SK-N-SH treated with all-trans-retinoic acid at 6 μM for 48 hours (cell line): ENCODE results near the gene PTX4.

Experiments
- ARNTL ChIP-seq: fragments of 450-650 bp; formaldehyde crosslinking; IDR thresholded peaks from 2 replicates; pipeline ENCODE4 v1.5.0; 2020; ENCODE audit warnings: low read depth, mild to moderate bottlenecking, moderate library complexity, borderline replicate concordance
- BACH2 ChIP-seq: fragments of 250-450 bp; sonication (Bioruptor Pico); IDR thresholded peaks from 2 replicates; pipeline ENCODE4 v1.9.0; 2021; ENCODE audit warnings: mild to moderate bottlenecking, borderline replicate concordance
- OSR1 ChIP-seq: fragments of 250-450 bp; sonication (Bioruptor Pico); IDR thresholded peaks from 2 replicates; pipeline ENCODE4 v1.8.0; 2022; ENCODE audit warnings: moderate library complexity, mild to moderate bottlenecking, inconsistent platforms
- RARB ChIP-seq: fragments of 250-450 bp; sonication (Bioruptor Pico); IDR thresholded peaks from 2 replicates; pipeline ENCODE4 v1.8.0; 2021; ENCODE audit warnings: mild to moderate bottlenecking, moderate library complexity
- SNAI2 ChIP-seq: fragments of 250-450 bp; sonication (Bioruptor Pico); IDR thresholded peaks from 2 replicates; pipeline ENCODE4 v1.5.0; 2020; ENCODE audit warnings: mild to moderate bottlenecking, moderate library complexity
- TCF4 ChIP-seq: fragments of 250-450 bp; sonication (Bioruptor Pico); IDR thresholded peaks from 2 replicates; pipeline ENCODE4 v1.8.0; 2021; ENCODE audit warnings: mild to moderate bottlenecking, moderate library complexity, borderline replicate concordance
- ZFP30 ChIP-seq: fragments of 450-650 bp; formaldehyde crosslinking; IDR thresholded peaks from 2 replicates; pipeline ENCODE4 v1.5.0; 2022; ENCODE audit warnings: mild to moderate bottlenecking, moderate library complexity
- ZNF70 ChIP-seq: fragments of 450-650 bp; formaldehyde crosslinking; IDR thresholded peaks from 2 replicates; pipeline ENCODE4 v1.5.0; 2020; ENCODE audit warnings: mild to moderate bottlenecking, moderate library complexity
- TF ChIP-seq, protein P1 (sequence below): fragments of 250-450 bp; sonication (Bioruptor Pico); IDR thresholded peaks from 2 replicates; pipeline ENCODE4 v1.8.0; 2020; ENCODE audit warnings: mild to moderate bottlenecking, moderate library complexity, borderline replicate concordance
- TF ChIP-seq, protein P2 (sequence below): fragments of 250-450 bp; sonication (Bioruptor Pico); IDR thresholded peaks from 2 replicates; pipeline ENCODE4 v1.5.1; 2020; ENCODE audit warnings: low read depth, mild to moderate bottlenecking, moderate library complexity
- TF ChIP-seq, protein P3 (sequence below): fragments of 250-450 bp; sonication (Bioruptor Pico); IDR thresholded peaks from 2 replicates; pipeline ENCODE4 v1.5.1; 2021; ENCODE audit warnings: mild to moderate bottlenecking, moderate library complexity
- TF ChIP-seq, protein P4 (sequence below): fragments of 250-450 bp; sonication (Bioruptor Pico); IDR thresholded peaks from 2 replicates; pipeline ENCODE4 v1.5.0; 2020; ENCODE audit warnings: mild to moderate bottlenecking, moderate library complexity

DNA sequence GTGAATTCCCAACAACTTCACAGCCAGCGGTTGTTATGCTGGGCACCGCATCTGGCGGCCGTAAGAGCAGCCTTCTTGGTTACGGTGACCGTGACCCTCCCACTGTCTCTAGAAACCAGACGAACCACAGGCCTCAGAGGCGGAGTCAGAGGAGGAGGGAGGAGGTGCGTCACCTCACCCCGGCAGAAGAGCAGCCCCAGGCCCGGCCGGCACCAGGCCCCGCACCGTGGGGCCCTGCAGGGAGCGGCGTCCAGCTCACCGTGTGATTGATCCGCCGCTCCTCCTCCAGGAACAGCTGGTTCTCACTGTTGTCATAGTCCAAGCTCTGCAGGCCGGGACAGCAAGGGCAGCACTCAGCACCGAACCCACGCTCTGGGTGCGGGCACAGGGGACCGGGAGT is 27.6 kb downstream of the PTX4 start:
- TF ChIP-seq, protein P1, sequence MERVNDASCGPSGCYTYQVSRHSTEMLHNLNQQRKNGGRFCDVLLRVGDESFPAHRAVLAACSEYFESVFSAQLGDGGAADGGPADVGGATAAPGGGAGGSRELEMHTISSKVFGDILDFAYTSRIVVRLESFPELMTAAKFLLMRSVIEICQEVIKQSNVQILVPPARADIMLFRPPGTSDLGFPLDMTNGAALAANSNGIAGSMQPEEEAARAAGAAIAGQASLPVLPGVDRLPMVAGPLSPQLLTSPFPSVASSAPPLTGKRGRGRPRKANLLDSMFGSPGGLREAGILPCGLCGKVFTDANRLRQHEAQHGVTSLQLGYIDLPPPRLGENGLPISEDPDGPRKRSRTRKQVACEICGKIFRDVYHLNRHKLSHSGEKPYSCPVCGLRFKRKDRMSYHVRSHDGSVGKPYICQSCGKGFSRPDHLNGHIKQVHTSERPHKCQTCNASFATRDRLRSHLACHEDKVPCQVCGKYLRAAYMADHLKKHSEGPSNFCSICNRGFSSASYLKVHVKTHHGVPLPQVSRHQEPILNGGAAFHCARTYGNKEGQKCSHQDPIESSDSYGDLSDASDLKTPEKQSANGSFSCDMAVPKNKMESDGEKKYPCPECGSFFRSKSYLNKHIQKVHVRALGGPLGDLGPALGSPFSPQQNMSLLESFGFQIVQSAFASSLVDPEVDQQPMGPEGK (CRISPR knock-in tag): no peak
- TF ChIP-seq, protein P2, sequence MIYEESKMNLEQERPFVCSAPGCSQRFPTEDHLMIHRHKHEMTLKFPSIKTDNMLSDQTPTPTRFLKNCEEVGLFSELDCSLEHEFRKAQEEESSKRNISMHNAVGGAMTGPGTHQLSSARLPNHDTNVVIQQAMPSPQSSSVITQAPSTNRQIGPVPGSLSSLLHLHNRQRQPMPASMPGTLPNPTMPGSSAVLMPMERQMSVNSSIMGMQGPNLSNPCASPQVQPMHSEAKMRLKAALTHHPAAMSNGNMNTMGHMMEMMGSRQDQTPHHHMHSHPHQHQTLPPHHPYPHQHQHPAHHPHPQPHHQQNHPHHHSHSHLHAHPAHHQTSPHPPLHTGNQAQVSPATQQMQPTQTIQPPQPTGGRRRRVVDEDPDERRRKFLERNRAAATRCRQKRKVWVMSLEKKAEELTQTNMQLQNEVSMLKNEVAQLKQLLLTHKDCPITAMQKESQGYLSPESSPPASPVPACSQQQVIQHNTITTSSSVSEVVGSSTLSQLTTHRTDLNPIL: no peak
- no peak for TF ChIP-seq SNAI2 (CRISPR knock-in tag)
- TF ChIP-seq, protein P3, sequence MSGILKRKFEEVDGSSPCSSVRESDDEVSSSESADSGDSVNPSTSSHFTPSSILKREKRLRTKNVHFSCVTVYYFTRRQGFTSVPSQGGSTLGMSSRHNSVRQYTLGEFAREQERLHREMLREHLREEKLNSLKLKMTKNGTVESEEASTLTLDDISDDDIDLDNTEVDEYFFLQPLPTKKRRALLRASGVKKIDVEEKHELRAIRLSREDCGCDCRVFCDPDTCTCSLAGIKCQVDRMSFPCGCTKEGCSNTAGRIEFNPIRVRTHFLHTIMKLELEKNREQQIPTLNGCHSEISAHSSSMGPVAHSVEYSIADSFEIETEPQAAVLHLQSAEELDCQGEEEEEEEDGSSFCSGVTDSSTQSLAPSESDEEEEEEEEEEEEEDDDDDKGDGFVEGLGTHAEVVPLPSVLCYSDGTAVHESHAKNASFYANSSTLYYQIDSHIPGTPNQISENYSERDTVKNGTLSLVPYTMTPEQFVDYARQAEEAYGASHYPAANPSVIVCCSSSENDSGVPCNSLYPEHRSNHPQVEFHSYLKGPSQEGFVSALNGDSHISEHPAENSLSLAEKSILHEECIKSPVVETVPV: no peak
- no peak for TF ChIP-seq OSR1 (CRISPR knock-in tag)
- TF ChIP-seq BACH2: no peak
- TF ChIP-seq ARNTL (CRISPR knock-in tag): no peak
- no peak for TF ChIP-seq ZFP30 (CRISPR knock-in tag)
- no peak for TF ChIP-seq ZNF70 (CRISPR knock-in tag)
- TF ChIP-seq RARB (CRISPR knock-in tag): no peak
- TF ChIP-seq, protein P4, sequence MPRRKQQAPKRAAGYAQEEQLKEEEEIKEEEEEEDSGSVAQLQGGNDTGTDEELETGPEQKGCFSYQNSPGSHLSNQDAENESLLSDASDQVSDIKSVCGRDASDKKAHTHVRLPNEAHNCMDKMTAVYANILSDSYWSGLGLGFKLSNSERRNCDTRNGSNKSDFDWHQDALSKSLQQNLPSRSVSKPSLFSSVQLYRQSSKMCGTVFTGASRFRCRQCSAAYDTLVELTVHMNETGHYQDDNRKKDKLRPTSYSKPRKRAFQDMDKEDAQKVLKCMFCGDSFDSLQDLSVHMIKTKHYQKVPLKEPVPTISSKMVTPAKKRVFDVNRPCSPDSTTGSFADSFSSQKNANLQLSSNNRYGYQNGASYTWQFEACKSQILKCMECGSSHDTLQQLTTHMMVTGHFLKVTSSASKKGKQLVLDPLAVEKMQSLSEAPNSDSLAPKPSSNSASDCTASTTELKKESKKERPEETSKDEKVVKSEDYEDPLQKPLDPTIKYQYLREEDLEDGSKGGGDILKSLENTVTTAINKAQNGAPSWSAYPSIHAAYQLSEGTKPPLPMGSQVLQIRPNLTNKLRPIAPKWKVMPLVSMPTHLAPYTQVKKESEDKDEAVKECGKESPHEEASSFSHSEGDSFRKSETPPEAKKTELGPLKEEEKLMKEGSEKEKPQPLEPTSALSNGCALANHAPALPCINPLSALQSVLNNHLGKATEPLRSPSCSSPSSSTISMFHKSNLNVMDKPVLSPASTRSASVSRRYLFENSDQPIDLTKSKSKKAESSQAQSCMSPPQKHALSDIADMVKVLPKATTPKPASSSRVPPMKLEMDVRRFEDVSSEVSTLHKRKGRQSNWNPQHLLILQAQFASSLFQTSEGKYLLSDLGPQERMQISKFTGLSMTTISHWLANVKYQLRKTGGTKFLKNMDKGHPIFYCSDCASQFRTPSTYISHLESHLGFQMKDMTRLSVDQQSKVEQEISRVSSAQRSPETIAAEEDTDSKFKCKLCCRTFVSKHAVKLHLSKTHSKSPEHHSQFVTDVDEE (CRISPR knock-in tag): no peak
- TF ChIP-seq TCF4 (CRISPR knock-in tag): no peak
